Activated CD4-positive, alpha-beta T cell treated with anti-CD3 and anti-CD28 coated beads for 48 hours (primary cell): ENCODE measurements around the gene EEFSEC.
"Not testable (repeated sequence)": the region's sequence is repeated elsewhere in the genome, so short reads cannot be mapped to it uniquely, and the experiment has no call there.

Source experiments
- DNase-seq: peaks from one replicate; pipeline ENCODE4 v3.0.0-alpha.2; 2020

EEFSEC gene

GRCh38 chr3:128152419-128153155 lies 694 bp upstream of the EEFSEC start:
- DNase-seq = no peak

- not testable (repeated sequence) for DNase-seq
Measured at GRCh38 chr3:128154354-128154753, 1.1 kb downstream of the EEFSEC start.

DNA sequence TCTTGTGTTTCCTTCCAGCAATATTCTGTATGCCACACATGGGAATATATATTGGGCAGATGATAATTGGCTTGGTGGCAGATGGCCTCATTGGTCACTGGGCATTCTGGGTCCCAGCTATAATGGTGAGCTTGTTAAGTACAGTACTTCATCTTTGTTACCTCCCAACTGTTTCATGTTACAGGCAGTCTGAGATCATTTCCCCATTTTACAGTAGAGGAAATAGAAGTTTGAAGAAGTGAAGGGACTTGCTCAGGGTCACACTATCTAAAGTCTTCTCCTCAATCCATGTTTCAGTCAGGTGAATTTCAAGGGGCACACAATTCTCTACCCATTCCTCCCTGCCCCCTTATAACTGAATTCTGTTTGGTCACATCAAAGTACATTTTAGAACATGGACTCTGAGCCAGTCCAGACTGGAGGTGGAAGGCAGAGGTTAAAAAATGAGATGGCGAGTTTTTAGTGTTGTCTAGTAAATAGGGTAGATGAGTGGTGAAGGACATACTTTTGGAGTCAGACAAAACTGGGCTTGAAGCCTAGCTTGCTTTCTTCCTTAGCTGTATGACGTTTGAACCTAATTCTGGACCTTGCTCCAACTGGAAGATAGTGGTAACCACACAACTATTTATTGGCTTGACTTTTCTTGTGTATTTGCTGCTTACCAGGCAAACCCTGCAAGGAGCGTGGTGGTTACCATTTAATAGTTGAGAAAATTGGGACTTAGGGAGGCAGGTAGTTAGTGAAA lies 2.5 kb downstream of the EEFSEC start:
- DNase-seq = no peak

DNA sequence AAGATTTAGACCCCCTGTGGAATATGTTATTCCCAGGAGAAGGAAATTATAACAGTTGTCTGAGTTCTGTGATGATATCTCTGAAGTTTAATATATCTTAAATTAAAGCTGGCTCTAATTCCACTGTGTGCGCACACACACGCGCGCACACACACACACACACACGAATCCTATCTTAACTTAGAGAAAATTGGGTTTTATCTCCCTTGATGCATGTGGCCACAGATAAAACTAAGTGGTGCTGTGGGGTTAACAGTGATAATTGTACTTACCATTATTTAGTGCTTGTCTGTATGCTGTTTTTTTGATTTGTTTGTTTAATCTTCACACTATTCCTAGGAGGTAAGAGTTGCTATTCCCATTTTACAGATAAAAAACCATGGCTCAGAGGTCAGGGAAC lies 7.4 kb downstream of the EEFSEC start:
- DNase-seq = no peak

GRCh38 chr3:128163432-128163831 lies 10.2 kb downstream of the EEFSEC start:
- no peak for DNase-seq

- DNase-seq = no peak
Measured at GRCh38 chr3:128166971-128167453, 13.7 kb downstream of the EEFSEC start.

DNA sequence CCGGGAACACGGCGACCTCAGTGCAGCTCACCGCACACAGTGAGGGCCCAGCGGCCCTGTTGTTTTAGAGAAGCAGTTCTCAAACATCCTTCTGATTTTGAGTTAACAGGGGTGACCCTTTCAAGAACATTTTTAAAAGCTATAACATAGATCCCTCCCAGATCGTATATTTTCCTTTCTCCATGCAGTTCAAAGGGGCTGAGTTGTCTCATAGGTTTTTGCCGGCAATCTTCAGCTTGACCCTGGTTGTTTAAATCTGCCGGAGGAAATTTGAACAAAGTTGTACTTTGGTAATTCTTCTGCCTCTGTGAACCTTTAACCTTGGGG lies 14.3 kb downstream of the EEFSEC start:
- no peak for DNase-seq

GRCh38 chr3:128167973-128168674 lies 14.8 kb downstream of the EEFSEC start:
- no peak for DNase-seq

- DNase-seq = no peak
Measured at GRCh38 chr3:128168836-128169235, 15.6 kb downstream of the EEFSEC start.

DNA sequence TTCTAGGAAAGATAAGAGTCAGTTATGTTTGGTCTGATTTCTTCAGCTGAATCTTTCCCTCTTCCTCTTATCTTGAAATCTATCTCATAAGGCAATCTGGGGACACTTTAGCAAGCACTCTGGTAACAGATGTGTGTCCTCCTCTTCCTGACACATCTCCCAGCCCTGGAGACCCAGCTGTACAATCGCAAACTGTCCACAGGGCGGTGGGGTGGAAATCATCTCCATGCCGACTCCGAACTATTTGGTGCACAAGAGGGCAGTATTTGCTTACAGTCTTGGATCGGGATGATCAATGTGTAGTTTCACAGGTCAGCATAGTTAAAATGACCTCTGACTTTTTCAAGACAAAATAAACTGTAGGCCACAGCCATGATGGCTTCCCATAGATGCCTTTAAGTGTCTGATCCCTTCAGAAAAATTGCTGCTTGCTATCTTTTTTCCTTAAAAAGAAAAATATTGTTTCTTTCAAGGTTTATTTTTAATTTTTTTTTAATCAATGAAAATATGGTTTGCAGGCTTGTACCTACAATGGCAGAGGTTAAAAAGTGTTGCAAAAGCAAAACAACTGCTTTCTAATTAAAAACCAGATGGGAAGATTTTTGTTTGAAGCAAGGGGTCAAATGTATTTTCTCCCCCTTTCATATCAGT lies 17.7 kb downstream of the EEFSEC start:
- DNase-seq = no peak

GRCh38 chr3:128173200-128173599 lies 19.9 kb downstream of the EEFSEC start:
- no peak for DNase-seq

DNA sequence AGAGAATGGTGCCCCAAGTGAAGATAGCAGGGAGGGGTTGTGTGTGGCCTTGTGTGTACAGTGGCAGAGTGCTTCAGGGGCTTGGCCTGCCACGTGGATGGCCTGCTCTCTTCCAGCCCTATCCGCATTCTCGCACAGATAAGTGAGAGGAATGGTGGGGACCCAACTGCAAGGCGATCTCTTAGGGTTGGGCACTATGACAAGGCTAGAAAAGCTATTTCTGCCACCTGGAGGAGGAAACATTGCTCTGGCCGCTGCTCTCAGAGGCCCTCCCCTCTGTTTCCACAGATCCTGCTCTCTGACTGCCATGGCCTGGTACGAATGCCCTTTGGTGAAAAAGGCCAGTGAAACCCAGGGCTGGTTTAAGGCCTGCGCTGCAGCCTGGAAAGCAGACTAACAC lies 20.6 kb downstream of the EEFSEC start:
- DNase-seq = no peak

- no peak for DNase-seq
Measured at GRCh38 chr3:128174675-128175590, 21.7 kb downstream of the EEFSEC start.

DNA sequence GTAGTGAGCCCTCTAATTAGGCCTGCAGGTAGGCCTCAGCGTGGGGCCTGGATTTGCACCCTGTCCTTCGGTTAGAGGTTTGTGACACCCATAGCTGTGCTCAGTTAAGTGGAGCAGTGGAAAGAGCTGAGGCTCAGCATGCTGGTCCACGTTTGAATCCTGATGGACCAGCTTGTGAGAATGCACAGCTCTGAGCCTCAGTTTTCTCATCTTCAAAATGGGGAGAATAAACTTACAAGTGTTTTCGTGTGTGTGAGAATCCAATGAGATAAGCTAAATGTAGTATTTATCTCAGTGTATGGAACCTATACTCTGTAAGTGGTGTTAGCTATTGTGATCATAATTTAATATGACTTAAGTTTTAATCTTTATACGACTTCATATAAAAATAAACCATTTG lies 22.5 kb downstream of the EEFSEC start:
- no peak for DNase-seq

DNA sequence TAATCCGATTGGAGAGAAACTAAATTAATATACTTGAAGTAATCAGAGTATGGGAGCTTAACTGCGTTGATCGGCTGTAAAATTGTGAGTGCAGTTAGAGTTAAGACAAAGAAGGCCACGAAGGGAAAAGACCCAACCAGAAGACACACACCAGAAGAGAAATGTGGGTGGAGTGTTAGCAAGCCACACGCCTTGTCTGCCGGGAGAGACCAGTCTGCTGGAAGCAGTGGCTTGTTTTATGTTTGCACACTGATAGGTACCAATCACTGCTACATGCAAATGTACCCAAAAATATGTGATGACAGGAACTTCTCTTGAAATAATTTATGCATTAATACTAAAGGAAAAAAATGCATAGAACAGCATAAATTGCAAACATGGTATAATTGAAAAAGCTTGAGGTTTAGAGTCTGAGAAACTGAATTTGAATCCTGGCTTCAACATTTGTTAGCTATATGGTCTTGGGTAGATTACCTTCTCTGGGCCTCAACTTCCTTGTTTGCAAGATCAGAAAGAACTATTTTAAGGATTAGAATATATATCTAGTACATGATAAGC lies 23.1 kb downstream of the EEFSEC start:
- no peak for DNase-seq

- DNase-seq = no peak
Measured at GRCh38 chr3:128177865-128178264, 24.6 kb downstream of the EEFSEC start.

DNA sequence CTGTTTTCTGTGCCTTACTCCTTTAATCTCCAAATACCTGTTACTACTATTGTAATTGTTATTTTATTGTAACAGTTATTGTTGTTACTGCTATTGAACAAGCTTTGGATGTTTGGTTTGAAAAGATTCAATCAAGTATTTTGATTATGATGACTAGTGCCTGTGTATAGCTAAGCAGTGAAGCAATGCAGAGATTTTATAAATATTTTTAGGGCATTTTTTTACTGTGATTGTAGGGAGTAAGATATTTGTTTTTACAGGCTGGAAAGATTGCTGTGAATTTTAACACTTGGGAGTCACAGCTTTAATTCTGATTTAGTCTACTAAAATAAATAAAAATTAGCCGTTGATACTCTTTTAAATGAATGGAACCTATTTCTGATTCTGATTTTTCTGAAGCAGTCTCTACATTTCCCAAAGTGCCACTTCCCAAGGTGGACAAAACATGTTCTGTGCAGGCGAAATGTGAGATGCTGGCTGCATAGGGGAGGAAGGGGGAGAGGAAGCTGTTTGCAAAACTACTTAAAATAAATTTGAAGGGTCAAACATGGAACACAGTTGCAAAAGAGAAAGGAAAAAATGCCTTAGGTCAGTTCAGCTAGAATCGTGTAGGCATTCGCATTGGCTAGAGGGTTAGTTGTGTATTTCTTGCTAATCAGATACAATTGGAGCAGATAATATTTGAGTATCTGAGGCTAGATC lies 25.7 kb downstream of the EEFSEC start:
- no peak for DNase-seq

DNA sequence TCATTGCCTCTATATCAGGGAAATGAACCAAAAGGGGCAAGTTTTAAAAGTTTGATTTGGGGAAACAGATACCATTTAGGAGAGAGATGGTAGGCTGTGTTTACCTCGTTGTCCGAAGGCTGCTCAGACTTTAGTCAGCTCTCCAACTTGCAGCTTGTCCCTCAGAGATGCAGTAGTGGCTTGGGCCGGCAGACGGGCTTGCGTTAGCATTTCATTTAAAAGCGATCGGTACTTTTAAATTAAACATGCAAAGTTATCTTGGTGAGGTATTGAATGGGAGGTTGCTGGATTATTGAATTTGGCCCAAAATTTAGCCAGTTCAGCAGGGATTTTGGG lies 26.2 kb downstream of the EEFSEC start:
- DNase-seq = no peak

DNA sequence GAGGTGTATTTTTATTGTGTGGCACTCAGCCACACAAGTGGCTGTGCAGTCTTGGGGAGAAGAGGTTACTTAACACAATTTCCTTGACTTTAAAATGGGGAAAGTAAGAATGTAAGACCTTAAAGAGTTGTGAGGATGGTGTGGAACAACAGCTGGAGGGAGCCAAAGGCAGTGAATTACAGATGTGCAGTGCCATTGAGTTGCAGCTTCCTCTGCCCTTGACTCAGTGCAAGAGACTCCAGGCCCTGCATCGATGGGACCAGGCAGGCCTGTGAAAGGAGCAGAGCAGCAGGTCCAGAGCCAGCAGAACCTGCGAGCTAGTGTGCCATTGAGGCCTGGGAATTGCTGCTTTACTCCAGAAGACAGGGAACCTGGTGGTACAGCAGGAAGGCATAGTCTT lies 27.2 kb downstream of the EEFSEC start:
- DNase-seq = no peak

- no peak for DNase-seq
Measured at GRCh38 chr3:128180913-128181312, 27.6 kb downstream of the EEFSEC start.

DNA sequence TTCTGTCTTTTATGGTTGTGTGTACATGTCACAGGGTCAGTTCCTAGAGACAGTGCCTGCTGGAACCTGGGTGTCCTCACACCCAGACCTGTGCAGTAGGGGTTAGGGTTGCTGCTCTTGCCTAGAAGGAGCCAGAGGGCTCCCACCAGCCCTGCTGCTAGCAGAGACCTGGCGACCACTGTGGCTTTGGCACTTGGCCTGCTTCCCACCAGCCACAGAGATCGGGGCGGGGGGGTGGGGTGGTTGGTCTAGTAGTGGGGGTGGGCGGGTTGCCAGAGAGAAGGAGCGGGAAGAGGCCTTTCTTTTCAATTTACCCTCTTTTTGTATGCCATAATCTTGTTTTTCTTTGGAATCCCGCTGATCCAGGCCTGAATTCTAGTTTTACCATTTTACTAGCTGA lies 29.4 kb downstream of the EEFSEC start:
- no peak for DNase-seq
